HepG2 (cell line): ENCODE results near the gene SFXN5. TPM values are rescaled to one million over a fixed set of nuclear protein-coding genes. Genes with fewer than 3 reads are reported as not detected.
A peak's percentile ranks its signal among the peaks of the same experiment; 100 is the strongest.

Experiments
- AKAP8 ChIP-seq: sonication (generic); formaldehyde crosslinking; IDR thresholded peaks from 2 replicates; pipeline ENCODE4 v1.5.1; 2020; ENCODE audit warnings: mild to moderate bottlenecking, missing genetic modification reagents
- ATRX ChIP-seq: sonication (generic); formaldehyde crosslinking; IDR thresholded peaks from 2 replicates; pipeline ENCODE4 v1.4.0; 2020; ENCODE audit warnings: missing genetic modification reagents, borderline replicate concordance
- CBX2 ChIP-seq, 2 experiments: fragments of 200-600 bp in 1 of 2; sonication (generic); formaldehyde crosslinking in 1 of 2; IDR thresholded peaks; 2 replicates each; pipeline versions ENCODE4 v1.7.0 to v1.8.1; 2018 to 2022; ENCODE audit warnings: low read depth in 2 of 2, low read length in 1 of 2, mild to moderate bottlenecking in 1 of 2, missing genetic modification reagents in 1 of 2
- FOXO4 ChIP-seq: sonication (generic); formaldehyde crosslinking; conservative IDR thresholded peaks from 2 replicates; pipeline ENCODE4 v1.8.1; 2023; ENCODE audit warnings: missing genetic modification reagents
- FUBP1 ChIP-seq: sonication (generic); formaldehyde crosslinking; IDR thresholded peaks from 2 replicates; pipeline ENCODE4 v1.5.1; 2020; ENCODE audit warnings: missing genetic modification reagents, mild to moderate bottlenecking, borderline replicate concordance
- MED1 ChIP-seq: sonication (generic); formaldehyde crosslinking; IDR thresholded peaks from 2 replicates; pipeline ENCODE4 v1.4.0; 2020; ENCODE audit warnings: missing genetic modification reagents
- RXRB ChIP-seq: IDR thresholded peaks from 2 replicates; pipeline ENCODE4 v1.6.1; 2016; ENCODE audit warnings: borderline replicate concordance, missing genetic modification reagents, missing compliant biosample characterization
- SKIL ChIP-seq: sonication (generic); formaldehyde crosslinking; IDR thresholded peaks from 2 replicates; pipeline ENCODE4 v1.8.0; 2022; ENCODE audit warnings: missing genetic modification reagents, mild to moderate bottlenecking, moderate library complexity, borderline replicate concordance
- SRF ChIP-seq: IDR thresholded peaks from 2 replicates; pipeline ENCODE4 v1.6.1; 2011; ENCODE audit warnings: mild to moderate bottlenecking, low read depth, low read length, moderate library complexity
- ZBTB49 ChIP-seq: sonication (generic); formaldehyde crosslinking; IDR thresholded peaks from 2 replicates; pipeline ENCODE4 v1.4.0; 2020; ENCODE audit warnings: missing genetic modification reagents, borderline replicate concordance
- ZFY ChIP-seq: sonication (generic); formaldehyde crosslinking; IDR thresholded peaks from 2 replicates; pipeline ENCODE4 v1.4.0; 2020; ENCODE audit warnings: missing genetic modification reagents
- ZNF264 ChIP-seq: sonication (generic); formaldehyde crosslinking; IDR thresholded peaks from 2 replicates; pipeline ENCODE4 v1.4.0; 2020; ENCODE audit warnings: missing genetic modification reagents
- ZNF276 ChIP-seq: sonication (generic); formaldehyde crosslinking; IDR thresholded peaks from 2 replicates; pipeline ENCODE4 v1.4.0; 2020; ENCODE audit warnings: mild to moderate bottlenecking, low read depth, missing genetic modification reagents
- ZNF510 ChIP-seq: sonication (generic); formaldehyde crosslinking; IDR thresholded peaks from 2 replicates; pipeline ENCODE4 v1.4.0; 2020; ENCODE audit warnings: low read depth, mild to moderate bottlenecking, missing genetic modification reagents
- ZNF552 ChIP-seq: sonication (generic); formaldehyde crosslinking; IDR thresholded peaks from 2 replicates; pipeline ENCODE4 v1.9.0; 2022; ENCODE audit warnings: missing genetic modification reagents, mild to moderate bottlenecking, borderline replicate concordance
- ZNF652 ChIP-seq: IDR thresholded peaks from 2 replicates; pipeline ENCODE4 v1.6.1; 2016; ENCODE audit warnings: low read depth, borderline replicate concordance
- ZNF740 ChIP-seq: sonication (generic); formaldehyde crosslinking; IDR thresholded peaks from 2 replicates; pipeline ENCODE4 v1.4.0; 2020; ENCODE audit warnings: missing genetic modification reagents
- ZNF761 ChIP-seq: sonication (generic); formaldehyde crosslinking; conservative IDR thresholded peaks from 2 replicates; pipeline ENCODE4 v1.4.0; 2020; ENCODE audit warnings: mild to moderate bottlenecking, missing genetic modification reagents
- ZSCAN20 ChIP-seq: sonication (generic); formaldehyde crosslinking; IDR thresholded peaks from 2 replicates; pipeline ENCODE4 v1.4.0; 2020; ENCODE audit warnings: missing genetic modification reagents, mild to moderate bottlenecking, borderline replicate concordance
- polyA plus RNA-seq, 8 experiments: library from polyadenylated mRNA; depleted of rRNA in 3 of 8; stranded (reverse) in 7 of 8; unstranded in 1 of 8; fragments of >200 nt; fragmentation: Illumina TruSeq in 4 of 8; extraction: Trizol in 4 of 8; gene quantifications; 2 replicates each; pipeline versions ENCODE4 v1.2.1 to v1.2.3, GENCODE V29; 2011 to 2016; ENCODE audit warnings: low read depth in 4 of 8, missing spikeins in 1 of 8, mixed read lengths in 1 of 8; ENCODE audit not compliant: insufficient read depth in 1 of 8
- total RNA-seq, 5 experiments: library from RNA; depleted of rRNA; stranded (reverse); fragments of >200 nt; fragmentation: Illumina TruSeq; extraction: Trizol; gene quantifications; 2 replicates each; pipeline ENCODE4 v1.2.3, GENCODE V29; 2016; ENCODE audit warnings: low read depth in 1 of 5

Gene SFXN5
- total and polyA plus RNA-seq, 2 of the 13 experiments (the other 11 are each of a cell fraction or from before 2014, with no cell fraction given), result 34.9 to 37.4 TPM

- no peak for TF ChIP-seq CBX2 (IDR thresholded peaks at IDR 0.05; ENCODE audit: low read depth, low read length)
- no peak for TF ChIP-seq CBX2 (CRISPR knock-in tag; IDR thresholded peaks at IDR 0.05; ENCODE audit: low read depth)
- TF ChIP-seq SKIL (CRISPR knock-in tag), result no peak
- TF ChIP-seq ZNF761, result 0 out of 2 replicates have a peak, but pooled peaks have one; percentile 16
- TF ChIP-seq ZBTB49 (CRISPR knock-in tag), result no peak
- TF ChIP-seq FUBP1 (CRISPR knock-in tag), result no peak
- TF ChIP-seq SRF, result no peak
- no peak for TF ChIP-seq ZNF552 (CRISPR knock-in tag)
- no peak for TF ChIP-seq RXRB (CRISPR knock-in tag)
- no peak for TF ChIP-seq FOXO4 (CRISPR knock-in tag)
- TF ChIP-seq ZFY (CRISPR knock-in tag), result no peak
- no peak for TF ChIP-seq ZNF510 (CRISPR knock-in tag)
- no peak for TF ChIP-seq ATRX (CRISPR knock-in tag)
- no peak for TF ChIP-seq ZNF276
- no peak for TF ChIP-seq ZNF652 (CRISPR knock-in tag)
- TF ChIP-seq MED1 (CRISPR knock-in tag), result no peak
- no peak; the same call in 1 of the 2 replicates for TF ChIP-seq ZNF740 (CRISPR knock-in tag)
- TF ChIP-seq ZSCAN20, result no peak
- TF ChIP-seq ZNF264, result 0 out of 2 replicates have a peak, but pooled peaks have one; percentile 30
- TF ChIP-seq AKAP8 (CRISPR knock-in tag), result no peak
Measured at GRCh38 chr2:72916743-72917137, 154.8 kb downstream of the SFXN5 start (continued).
